22Rv1 (cell line): ENCODE results near the gene SGCD.

Source experiments
- H3K27ac ChIP-seq: fragments of 450-650 bp; 2 replicates; pipeline ENCODE4 v1.5.1; 2017
- CTCF ChIP-seq: fragments of 450-650 bp; IDR thresholded peaks from 2 replicates; pipeline ENCODE4 v1.5.1; 2017; ENCODE audit warnings: mild to moderate bottlenecking
- ZFX ChIP-seq: fragments of 450-650 bp; IDR thresholded peaks from 2 replicates; pipeline ENCODE4 v1.6.1; 2017; ENCODE audit warnings: antibody characterized with exemption, borderline replicate concordance

Gene SGCD

GRCh38 chr5:156327296-156327695, 332 bp downstream of the SGCD start:
- no peak overlapping the region for H3K27ac ChIP-seq
- TF ChIP-seq CTCF (no peak), ZFX (no peak)

GRCh38 chr5:156328161-156328560, 1.2 kb downstream of the SGCD start:
- TF ChIP-seq ZFX = no peak
- no peak for TF ChIP-seq CTCF
- no peak overlapping the region for H3K27ac ChIP-seq

- TF ChIP-seq CTCF (no peak), ZFX (no peak)
Measured at GRCh38 chr5:156328766-156329165, 1.8 kb downstream of the SGCD start.

GRCh38 chr5:156329171-156329611, 2.2 kb downstream of the SGCD start:
- H3K27ac ChIP-seq = no peak overlapping the region
- no peak for TF ChIP-seq ZFX
- TF ChIP-seq CTCF = no peak

More at GRCh38 chr5:156328766-156329165, 1.8 kb downstream of the SGCD start:
- H3K27ac ChIP-seq = no peak overlapping the region

GRCh38 chr5:156330141-156330870, 3.3 kb downstream of the SGCD start:
- TF ChIP-seq ZFX (no peak), CTCF (no peak)
- no peak overlapping the region for H3K27ac ChIP-seq

- no peak overlapping the region for H3K27ac ChIP-seq
- no peak for TF ChIP-seq ZFX
- TF ChIP-seq CTCF = no peak
Measured at GRCh38 chr5:156331181-156331580, 4.2 kb downstream of the SGCD start.

- H3K27ac ChIP-seq = no peak overlapping the region
- no peak for TF ChIP-seq CTCF
- TF ChIP-seq ZFX = no peak
Measured at GRCh38 chr5:156331845-156332244, 4.9 kb downstream of the SGCD start.
